Keratinocyte (primary cell): ENCODE results near the gene POLE2. TPM values are rescaled to one million over a fixed set of nuclear protein-coding genes. Genes with fewer than 3 reads are reported as not detected.
"Not testable (repeated sequence)": the region's sequence is repeated elsewhere in the genome, so short reads cannot be mapped to it uniquely, and the experiment has no call there.

Source experiments
- DNase-seq: peaks from one replicate; pipeline ENCODE4 v3.0.0-alpha.2; 2011; ENCODE audit warnings: low read depth, missing footprints, low spot score
- FAIRE-seq: peaks from 2 replicates; lab custom pipeline; 2011; peaks lifted over from hg19 to GRCh38; lab: Jason Lieb, UNC
- H2AFZ ChIP-seq: 2 replicates; pipeline ENCODE4 v1.6.0; 2012; ENCODE audit warnings: low read length, control low read depth, inconsistent platforms; ENCODE audit not compliant: control insufficient read depth
- H3K27ac ChIP-seq: 2 replicates; pipeline ENCODE4 v1.5.1; 2011; ENCODE audit warnings: low read length; ENCODE audit not compliant: control insufficient read depth, insufficient read depth
- H3K27me3 ChIP-seq: 3 replicates; pipeline ENCODE4 v1.6.0; 2011; ENCODE audit warnings: low read length; ENCODE audit not compliant: control insufficient read depth, insufficient read depth; ENCODE audit errors: extremely low read depth
- H3K36me3 ChIP-seq, 2 experiments: 2 replicates in 1 of 2; 3 replicates in 1 of 2; pipeline ENCODE4 v1.5.1; 2011; ENCODE audit warnings: low read length in 2 of 2, mild to moderate bottlenecking in 1 of 2; ENCODE audit not compliant: control insufficient read depth in 2 of 2, insufficient read depth in 2 of 2; ENCODE audit errors: extremely low read depth in 1 of 2
- H3K4me1 ChIP-seq: 3 replicates; pipeline ENCODE4 v1.5.1; 2011; ENCODE audit warnings: low read length; ENCODE audit not compliant: control insufficient read depth, insufficient read depth; ENCODE audit errors: extremely low read depth
- H3K4me2 ChIP-seq: 3 replicates; pipeline ENCODE4 v1.6.0; 2011; ENCODE audit warnings: low read depth, low read length; ENCODE audit not compliant: control insufficient read depth, insufficient read depth; ENCODE audit errors: extremely low read depth
- H3K4me3 ChIP-seq, 3 experiments: fragments of 200-600 bp in 1 of 3; sonication (generic) in 1 of 3; 2 replicates in 2 of 3; 3 replicates in 1 of 3; pipeline ENCODE4 v1.5.1; 2011 to 2016; ENCODE audit warnings: low read length in 3 of 3, mild to moderate bottlenecking in 3 of 3, control low read depth in 2 of 3, inconsistent platforms in 1 of 3, low read depth in 1 of 3, mixed read lengths in 1 of 3, mixed run types in 1 of 3, moderate library complexity in 1 of 3; ENCODE audit not compliant: control insufficient read depth in 2 of 3, insufficient read depth in 2 of 3; ENCODE audit errors: extremely low read depth in 1 of 3
- H3K79me2 ChIP-seq: 2 replicates; pipeline ENCODE4 v1.6.0; 2012; ENCODE audit warnings: low read length; ENCODE audit not compliant: control insufficient read depth, insufficient read depth
- H3K9ac ChIP-seq: 3 replicates; pipeline ENCODE4 v1.6.0; 2011; ENCODE audit warnings: low read length; ENCODE audit not compliant: control insufficient read depth, insufficient read depth; ENCODE audit errors: extremely low read depth
- H3K9me1 ChIP-seq: 3 replicates; pipeline ENCODE4 v1.6.0; 2011; ENCODE audit warnings: low read length; ENCODE audit not compliant: control insufficient read depth, insufficient read depth; ENCODE audit errors: extremely low read depth
- H3K9me3 ChIP-seq: 2 replicates; pipeline ENCODE4 v1.5.1; 2012; ENCODE audit warnings: low read depth, low read length; ENCODE audit not compliant: control insufficient read depth
- H4K20me1 ChIP-seq: 3 replicates; pipeline ENCODE4 v1.6.0; 2011; ENCODE audit warnings: low read length; ENCODE audit not compliant: control insufficient read depth, insufficient read depth; ENCODE audit errors: extremely low read depth
- EZH2 ChIP-seq: IDR thresholded peaks from one replicate; pipeline ENCODE4 v1.6.1; 2012; ENCODE audit warnings: inconsistent platforms, mild to moderate bottlenecking, low read length, moderate library complexity
- dilution Hi-C: fragments of 300-500 bp; cut with MboI; formaldehyde crosslinking; loops from one replicate; pipeline ENCODE4 v1.7.0; 2020; ENCODE audit warnings: low sequenced_read_pairs; ENCODE audit not compliant: extremely low pct_ligation_motif_present
- polyA minus RNA-seq, 3 experiments: library from RNA; depleted of rRNA, polyadenylated mRNA; stranded (reverse); fragments of >200 nt; gene quantifications; 1 replicate in 1 of 3; 2 replicates in 1 of 3; 3 replicates in 1 of 3; pipeline ENCODE4 v1.2.3, GENCODE V29; 2011
- polyA plus RNA-seq, 5 experiments: library from polyadenylated mRNA; depleted of rRNA in 3 of 5; stranded (reverse) in 3 of 5; stranded (forward) in 1 of 5; unstranded in 1 of 5; fragments of >200 nt; gene quantifications; 1 replicate in 1 of 5; 2 replicates in 3 of 5; 3 replicates in 1 of 5; pipeline versions ENCODE4 v1.2.1 to v1.2.3, GENCODE V29; 2011 to 2012; ENCODE audit warnings: missing spikeins in 2 of 5, low read depth in 1 of 5, low replicate concordance in 1 of 5
- TF ChIP-seq, protein P1 (sequence below), 3 experiments: IDR thresholded peaks in 1 of 3; conservative IDR thresholded peaks in 1 of 3; optimal IDR thresholded peaks in 1 of 3; 2 replicates in 2 of 3; 3 replicates in 1 of 3; pipeline versions ENCODE3 to v1.5.1; 2011; ENCODE audit warnings: low read length in 3 of 3, mild to moderate bottlenecking in 3 of 3, moderate library complexity in 2 of 3, control low read depth in 1 of 3, inconsistent platforms in 1 of 3; ENCODE audit not compliant: insufficient read depth in 2 of 3; ENCODE audit errors: extremely low read depth in 1 of 3

POLE2 gene, protein sequence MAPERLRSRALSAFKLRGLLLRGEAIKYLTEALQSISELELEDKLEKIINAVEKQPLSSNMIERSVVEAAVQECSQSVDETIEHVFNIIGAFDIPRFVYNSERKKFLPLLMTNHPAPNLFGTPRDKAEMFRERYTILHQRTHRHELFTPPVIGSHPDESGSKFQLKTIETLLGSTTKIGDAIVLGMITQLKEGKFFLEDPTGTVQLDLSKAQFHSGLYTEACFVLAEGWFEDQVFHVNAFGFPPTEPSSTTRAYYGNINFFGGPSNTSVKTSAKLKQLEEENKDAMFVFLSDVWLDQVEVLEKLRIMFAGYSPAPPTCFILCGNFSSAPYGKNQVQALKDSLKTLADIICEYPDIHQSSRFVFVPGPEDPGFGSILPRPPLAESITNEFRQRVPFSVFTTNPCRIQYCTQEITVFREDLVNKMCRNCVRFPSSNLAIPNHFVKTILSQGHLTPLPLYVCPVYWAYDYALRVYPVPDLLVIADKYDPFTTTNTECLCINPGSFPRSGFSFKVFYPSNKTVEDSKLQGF
- 4.0 to 14.1 TPM (median 8.4 TPM) in 3 replicates for polyA plus RNA-seq
- not detected for polyA plus RNA-seq (2011; ENCODE audit: low read depth)
- polyA plus RNA-seq (2011; cell fraction: cytosol; rRNA removed): 3.2 and 6.1 TPM in 2 replicates
- polyA plus RNA-seq (2011; cell fraction: nucleus; rRNA removed): 3.9 and 4.3 TPM in 2 replicates
- 0.30 and 7.3 TPM in 2 replicates for polyA plus RNA-seq (2012; ENCODE audit: low replicate concordance)
- polyA minus RNA-seq: 0.26 to 6.3 TPM (median 2.3 TPM) in 3 replicates
- not detected for polyA minus RNA-seq (2011; cell fraction: cytosol; rRNA and poly(A)+ RNA removed)
- polyA minus RNA-seq (2011; cell fraction: nucleus; rRNA and poly(A)+ RNA removed): 0.62 and 0.84 TPM in 2 replicates

DNA sequence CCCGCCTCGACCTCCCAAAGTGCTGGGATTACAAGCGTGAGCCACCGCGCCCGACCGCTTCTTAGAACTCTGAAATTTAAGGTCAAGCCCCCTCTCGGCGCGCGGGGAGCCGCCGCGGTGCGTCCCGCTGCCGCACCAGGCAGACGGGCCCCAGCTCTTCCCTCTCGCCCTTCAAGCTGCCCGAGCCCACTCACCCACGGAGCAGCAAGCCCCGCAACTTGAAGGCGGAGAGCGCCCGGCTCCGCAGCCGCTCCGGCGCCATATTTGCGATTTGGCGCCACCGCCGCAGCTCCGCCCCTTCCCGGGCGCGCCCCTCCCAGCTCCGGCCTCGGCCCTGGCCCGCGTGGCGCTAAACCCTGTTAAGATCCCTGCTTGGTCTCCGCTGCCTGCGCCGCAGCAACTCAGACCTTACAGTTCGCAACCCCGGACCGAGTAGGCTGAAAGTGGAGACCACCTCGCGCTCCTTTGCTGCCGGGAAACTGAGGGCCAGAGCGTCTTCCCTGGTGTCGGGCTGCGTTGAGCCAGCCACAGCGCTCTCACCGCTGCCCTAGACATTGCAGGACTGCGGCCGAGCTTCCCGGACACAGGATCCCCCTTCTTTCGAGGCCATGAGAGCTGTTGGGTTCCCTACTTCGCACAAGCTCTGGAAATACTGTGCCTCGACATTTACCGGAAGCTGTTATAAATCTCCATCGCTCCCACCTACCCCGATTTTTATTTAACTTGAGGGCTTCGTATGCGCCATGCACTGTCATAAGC lies at the start of gene POLE2:
Gene POLE2, minus strand, starts transcription at position 273 of the 759 bp plus-strand sequence. Its CDS starts 11 bp downstream, at position 262.
- peak within 1 kb of the TSS; percentile 100 for H2AFZ ChIP-seq
- dilution Hi-C loops: no loop called here
- peaks cover 11% of the 10 kb centered on the region for H3K79me2 ChIP-seq
- H3K4me1 ChIP-seq: peaks cover 13% of the 10 kb centered on the region
- peak within 1 kb of the TSS; percentile 82 for H3K4me2 ChIP-seq
- H3K36me3 ChIP-seq: no peaks in the 10 kb centered on the region
- TF ChIP-seq, protein P1, sequence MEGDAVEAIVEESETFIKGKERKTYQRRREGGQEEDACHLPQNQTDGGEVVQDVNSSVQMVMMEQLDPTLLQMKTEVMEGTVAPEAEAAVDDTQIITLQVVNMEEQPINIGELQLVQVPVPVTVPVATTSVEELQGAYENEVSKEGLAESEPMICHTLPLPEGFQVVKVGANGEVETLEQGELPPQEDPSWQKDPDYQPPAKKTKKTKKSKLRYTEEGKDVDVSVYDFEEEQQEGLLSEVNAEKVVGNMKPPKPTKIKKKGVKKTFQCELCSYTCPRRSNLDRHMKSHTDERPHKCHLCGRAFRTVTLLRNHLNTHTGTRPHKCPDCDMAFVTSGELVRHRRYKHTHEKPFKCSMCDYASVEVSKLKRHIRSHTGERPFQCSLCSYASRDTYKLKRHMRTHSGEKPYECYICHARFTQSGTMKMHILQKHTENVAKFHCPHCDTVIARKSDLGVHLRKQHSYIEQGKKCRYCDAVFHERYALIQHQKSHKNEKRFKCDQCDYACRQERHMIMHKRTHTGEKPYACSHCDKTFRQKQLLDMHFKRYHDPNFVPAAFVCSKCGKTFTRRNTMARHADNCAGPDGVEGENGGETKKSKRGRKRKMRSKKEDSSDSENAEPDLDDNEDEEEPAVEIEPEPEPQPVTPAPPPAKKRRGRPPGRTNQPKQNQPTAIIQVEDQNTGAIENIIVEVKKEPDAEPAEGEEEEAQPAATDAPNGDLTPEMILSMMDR (optimal IDR thresholded peaks at IDR 0.05 in 1 of 3, IDR thresholded peaks at IDR 0.05 in 1 of 3, conservative IDR thresholded peaks at IDR 0.05 in 1 of 3; ENCODE audit: extremely low read depth in 1 of 3, insufficient read depth in 2 of 3, low read length in 3 of 3): no peak
- no peak for TF ChIP-seq EZH2
- DNase-seq (no peak), FAIRE-seq (no peak)
- H3K27ac ChIP-seq: peak within 1 kb of the TSS; percentile 43
- no peaks in the 10 kb centered on the region for H4K20me1 ChIP-seq
- peak within 1 kb of the TSS; percentile 71 to 79 (median 78) for H3K4me3 ChIP-seq
- no peaks in the 10 kb centered on the region for H3K9me3 ChIP-seq
- no peaks in the 10 kb centered on the region for H3K27me3 ChIP-seq
- no peaks in the 10 kb centered on the region for H3K9me1 ChIP-seq
- H3K9ac ChIP-seq: peak within 1 kb of the TSS; percentile 79

DNA sequence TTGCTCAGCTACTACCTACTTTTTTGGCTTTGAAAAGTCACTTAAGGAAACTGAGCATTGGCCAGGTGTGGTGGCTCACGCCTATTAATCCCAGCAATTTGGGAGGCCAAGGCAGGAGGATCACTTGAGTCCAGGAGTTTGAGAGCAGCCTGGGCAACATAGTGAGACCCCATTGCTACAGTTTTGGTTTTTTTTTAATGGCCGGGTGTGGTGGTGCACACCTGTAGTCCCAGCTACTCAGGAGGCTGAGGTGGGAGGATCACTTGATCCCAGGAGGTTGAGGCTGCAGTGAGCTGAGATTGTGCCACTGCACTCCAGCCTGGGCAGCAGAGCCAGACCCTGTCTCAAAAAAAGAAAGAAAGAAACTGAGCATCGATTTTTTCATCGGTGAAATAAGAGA lies 47.7 kb upstream of the POLE2 start:
- H3K27ac ChIP-seq, H3K4me3 ChIP-seq, dilution Hi-C loops, FAIRE-seq, H3K36me3 ChIP-seq, H2AFZ ChIP-seq, H3K4me2 ChIP-seq, H3K9ac ChIP-seq, H3K9me3 ChIP-seq, H3K27me3 ChIP-seq, H3K9me1 ChIP-seq, DNase-seq, H3K79me2 ChIP-seq, H4K20me1 ChIP-seq, H3K4me1 ChIP-seq: not testable (repeated sequence)
